Measurements from ENCODE around the gene DPP9. TPM values are rescaled to one million over a fixed set of nuclear protein-coding genes. Genes with fewer than 3 reads are reported as not detected.
"Not testable (repeated sequence)": the region's sequence is repeated elsewhere in the genome, so short reads cannot be mapped to it uniquely, and the experiment has no call there.

The DPP9 gene
- total RNA-seq, 1 donor: 59.6 TPM

DNA sequence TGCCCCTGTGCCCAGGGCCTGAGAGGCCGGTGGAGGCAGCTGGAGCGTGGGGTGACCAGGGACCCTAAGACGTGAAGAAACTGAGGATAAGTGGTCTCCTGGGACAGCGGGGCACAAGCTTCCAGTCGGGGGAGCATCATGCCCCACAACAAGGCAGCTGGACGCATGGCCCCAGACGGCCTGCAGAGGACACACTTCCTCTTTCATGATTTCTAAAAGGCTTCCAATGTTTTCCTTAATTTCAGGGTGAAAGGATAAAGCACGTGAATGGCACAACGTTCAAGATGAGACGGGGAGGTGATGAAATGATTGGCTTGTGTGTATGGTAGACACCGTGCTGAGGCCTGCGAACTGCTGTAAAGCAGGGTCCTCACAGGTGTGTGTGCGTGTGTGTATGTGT, 33.3 kb downstream of the DPP9 start:
- Histone ChIP-seq H3K4me1 (ENCODE audit: insufficient read depth, low read length) (no peaks in the 10 kb centered on the region), H3K27me3 (ENCODE audit: insufficient read depth, low read length) (no peaks in the 10 kb centered on the region), H3K4me3 (ENCODE audit: low read length) (no peak overlapping the region), H3K9me3 (ENCODE audit: low read depth, low read length) (no peaks in the 10 kb centered on the region)

DNA sequence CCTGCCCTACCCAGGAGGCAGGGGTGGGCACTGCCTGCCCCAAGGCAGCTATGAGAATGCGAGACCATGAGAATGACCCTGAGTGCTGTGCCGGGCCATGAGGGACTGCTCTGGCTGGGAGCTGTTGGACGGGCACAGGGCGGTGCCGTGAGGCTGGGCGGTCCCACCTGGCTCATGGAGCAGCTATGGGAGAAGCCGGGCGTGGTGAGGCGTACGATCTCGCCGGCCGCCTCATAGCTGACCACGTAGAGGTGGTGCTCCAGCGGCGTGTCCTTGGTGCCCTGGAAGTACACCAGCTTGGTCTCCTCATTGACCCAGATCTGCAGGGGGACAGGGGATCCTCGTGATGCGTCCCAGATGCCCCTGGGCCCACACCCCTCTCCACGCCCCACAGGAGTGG, 34.2 kb downstream of the DPP9 start:
- no peaks in the 10 kb centered on the region for H3K27me3 ChIP-seq (ENCODE audit: insufficient read depth, low read length)

DNA sequence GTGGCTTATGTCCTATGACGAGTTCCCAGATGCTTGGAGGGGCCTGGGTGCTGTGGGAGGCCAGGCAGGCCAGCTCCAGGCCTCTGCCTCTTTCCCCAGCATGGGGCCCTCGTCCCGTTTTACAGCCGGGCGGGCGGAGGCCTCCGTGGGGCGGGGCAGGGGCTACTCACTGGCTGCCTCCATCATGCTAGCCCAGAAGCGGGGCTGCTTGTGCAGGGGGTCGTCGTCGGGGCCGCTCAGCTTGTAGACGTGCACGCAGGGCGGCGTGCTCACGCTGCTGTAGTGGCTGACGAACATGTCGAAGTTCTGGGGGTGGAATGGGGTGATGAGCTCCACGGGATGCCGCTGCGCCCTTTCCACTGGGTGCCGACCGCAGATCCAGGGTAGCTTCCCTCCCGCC, 35.1 kb downstream of the DPP9 start:
- Histone ChIP-seq H3K9me3 (ENCODE audit: low read depth, low read length) (no peaks in the 10 kb centered on the region), H3K4me1 (ENCODE audit: insufficient read depth, low read length) (no peaks in the 10 kb centered on the region), H3K4me3 (ENCODE audit: low read length) (no peak overlapping the region), H3K27me3 (ENCODE audit: insufficient read depth, low read length) (no peaks in the 10 kb centered on the region)

More for the DNA sequence above, 34.2 kb downstream of the DPP9 start:
- Histone ChIP-seq H3K9me3 (ENCODE audit: low read depth, low read length) (no peaks in the 10 kb centered on the region), H3K4me3 (ENCODE audit: low read length) (no peak overlapping the region), H3K4me1 (ENCODE audit: insufficient read depth, low read length) (no peaks in the 10 kb centered on the region)

DNA sequence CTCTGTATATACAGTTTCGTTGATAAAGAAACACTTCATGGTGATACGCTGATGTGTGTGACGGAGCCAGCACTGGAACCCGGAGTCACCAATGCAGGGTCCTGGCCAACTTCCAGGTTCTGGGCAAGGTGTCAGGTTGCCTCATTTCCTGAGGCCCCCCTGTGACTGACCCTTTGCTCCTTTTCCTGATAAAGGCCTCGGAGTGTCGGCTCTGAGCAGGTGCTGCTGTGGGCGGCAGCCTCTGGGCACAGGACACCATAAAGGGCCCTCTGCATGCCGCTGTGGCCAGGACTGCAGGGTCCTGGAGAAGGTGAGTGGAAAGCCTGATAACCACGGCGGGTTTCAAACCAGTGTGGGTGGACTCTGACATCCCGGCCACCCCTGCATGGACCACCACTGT, 36.2 kb downstream of the DPP9 start:
- Histone ChIP-seq H3K4me1 (ENCODE audit: insufficient read depth, low read length) (no peaks in the 10 kb centered on the region), H3K4me3 (ENCODE audit: low read length) (no peak overlapping the region), H3K27me3 (ENCODE audit: insufficient read depth, low read length) (no peaks in the 10 kb centered on the region), H3K9me3 (ENCODE audit: low read depth, low read length) (no peaks in the 10 kb centered on the region)

DNA sequence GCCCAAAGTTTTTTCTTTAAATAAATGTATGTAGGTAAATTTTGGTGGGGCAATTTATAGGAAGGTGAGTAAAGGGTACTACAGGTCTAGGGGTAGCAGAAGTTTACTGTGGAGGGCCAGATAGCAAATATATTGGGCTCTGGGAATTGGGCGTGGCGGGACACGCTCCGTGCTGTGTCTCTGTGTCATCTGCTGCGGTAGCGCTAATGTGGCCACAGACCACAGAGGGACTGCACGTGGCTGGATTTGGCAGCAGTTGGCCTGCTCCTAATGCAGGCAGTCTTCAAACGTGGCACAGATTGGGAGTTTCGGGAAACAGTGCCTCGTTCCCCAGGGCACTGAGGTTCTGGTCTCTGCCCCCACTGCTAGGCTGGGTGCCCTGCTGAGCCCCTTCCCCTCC, 36.9 kb downstream of the DPP9 start:
- H3K9me3 ChIP-seq (ENCODE audit: low read depth, low read length): no peaks in the 10 kb centered on the region
- H3K4me3 ChIP-seq (ENCODE audit: low read length): no peak overlapping the region
- H3K4me1 ChIP-seq (ENCODE audit: insufficient read depth, low read length): no peaks in the 10 kb centered on the region
- H3K27me3 ChIP-seq (ENCODE audit: insufficient read depth, low read length): no peaks in the 10 kb centered on the region

DNA sequence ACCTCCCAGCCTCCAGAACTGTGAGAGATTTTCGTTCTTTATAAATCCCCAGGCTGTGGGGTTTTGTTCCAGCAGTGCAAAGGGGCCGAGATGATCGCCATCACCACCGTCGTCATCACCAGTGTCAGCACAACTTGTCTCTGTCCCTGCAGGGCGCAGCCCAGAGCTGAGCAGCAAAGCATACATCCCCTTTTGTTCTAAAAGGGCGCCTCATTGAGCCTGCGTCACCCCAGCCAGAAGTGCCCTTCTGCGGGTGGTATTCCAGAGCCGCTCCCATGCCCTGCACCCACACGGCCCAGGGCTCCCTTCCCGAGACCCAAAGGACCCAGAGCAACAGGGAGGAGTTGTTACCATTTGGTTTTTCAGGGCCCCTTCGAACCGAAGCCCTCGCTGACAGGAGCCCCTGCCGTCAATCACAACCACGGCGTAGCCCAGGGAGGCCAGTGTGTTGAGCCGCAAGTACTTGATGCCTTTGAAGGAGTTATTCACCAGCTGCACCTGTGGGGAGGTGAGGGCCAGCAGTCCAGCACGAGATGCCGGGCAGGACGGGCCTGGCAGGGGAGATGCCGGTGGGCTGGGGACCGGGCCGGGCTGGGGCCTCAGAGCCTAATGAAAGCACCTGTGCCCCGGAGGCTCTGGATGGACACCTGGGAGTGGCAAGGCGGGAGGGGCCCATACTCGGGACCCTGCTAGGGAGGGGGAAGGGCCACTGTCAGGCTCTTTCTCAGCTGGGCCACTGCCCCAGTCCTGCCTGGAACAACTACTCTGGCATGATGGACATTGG, 39.1 kb downstream of the DPP9 start:
- H3K9me3 ChIP-seq (ENCODE audit: low read depth, low read length): no peaks in the 10 kb centered on the region
- no peaks in the 10 kb centered on the region for H3K27me3 ChIP-seq (ENCODE audit: insufficient read depth, low read length)
- H3K4me1 ChIP-seq (ENCODE audit: insufficient read depth, low read length): no peaks in the 10 kb centered on the region
- no peak overlapping the region for H3K4me3 ChIP-seq (ENCODE audit: low read length)

DNA sequence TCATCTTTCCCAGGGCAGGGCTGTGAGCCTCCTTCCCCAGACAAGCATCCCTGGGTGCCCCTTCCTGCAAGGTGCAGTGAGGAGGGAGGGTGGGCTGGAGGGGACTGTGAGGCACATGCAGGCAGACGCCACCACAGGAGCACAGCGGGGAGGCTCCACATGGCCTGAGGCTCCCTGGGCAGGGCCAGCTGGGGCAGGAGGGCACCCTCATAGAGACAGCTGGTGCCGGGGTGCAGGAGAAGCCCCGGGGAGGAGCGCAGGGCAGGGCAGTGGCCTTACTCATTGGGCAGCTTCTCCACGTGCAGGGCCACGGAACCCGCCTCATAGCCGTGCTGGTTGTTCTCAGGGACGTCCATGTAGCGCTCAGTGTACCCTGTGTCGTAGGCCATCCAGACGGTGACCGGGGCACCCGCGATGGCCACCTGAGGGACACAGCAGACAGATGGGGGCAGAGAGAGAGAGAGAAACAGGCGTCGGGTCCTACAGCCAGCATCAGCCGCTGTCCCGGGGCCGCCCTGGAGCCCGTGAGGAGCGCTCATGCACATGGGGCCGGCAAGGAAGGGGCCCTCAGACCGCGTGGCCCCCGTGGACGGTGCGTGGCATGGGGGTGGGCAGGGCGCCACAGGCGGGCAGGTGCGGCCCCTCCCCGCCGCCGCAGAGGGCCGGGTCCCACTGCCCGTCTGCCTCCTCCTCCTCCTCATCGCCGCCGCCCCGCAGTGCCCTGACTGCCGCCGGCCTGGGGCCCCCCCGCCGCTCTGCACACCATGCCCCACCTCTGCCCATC, 41.0 kb downstream of the DPP9 start:
- Histone ChIP-seq H3K27me3 (ENCODE audit: insufficient read depth, low read length) (no peaks in the 10 kb centered on the region), H3K4me1 (ENCODE audit: insufficient read depth, low read length) (no peaks in the 10 kb centered on the region), H3K4me3 (ENCODE audit: low read length) (no peak overlapping the region), H3K9me3 (ENCODE audit: low read depth, low read length) (no peaks in the 10 kb centered on the region)

DNA sequence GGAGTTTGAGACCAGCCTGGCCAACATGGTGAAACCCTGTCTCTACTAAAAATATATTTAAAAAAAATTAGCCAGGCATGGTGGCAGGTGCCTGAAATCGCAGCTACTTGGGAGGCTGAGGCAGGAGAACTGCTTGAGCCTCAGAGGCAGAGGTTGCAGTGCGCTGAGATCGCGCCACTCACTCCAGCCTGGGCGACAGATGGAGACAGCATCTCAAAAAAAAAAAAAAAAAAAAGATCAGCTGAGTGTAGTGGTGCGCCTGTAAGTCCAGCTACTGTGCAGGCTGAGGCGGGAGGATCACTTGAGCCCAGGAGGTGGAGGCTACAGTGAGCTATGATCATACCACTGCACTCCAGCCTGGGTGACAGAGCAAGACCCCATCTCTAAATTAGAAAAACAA, 43.6 kb downstream of the DPP9 start:
- H3K9me3 ChIP-seq (ENCODE audit: low read depth, low read length); H3K27me3 ChIP-seq (ENCODE audit: insufficient read depth, low read length); H3K4me1 ChIP-seq (ENCODE audit: insufficient read depth, low read length); H3K4me3 ChIP-seq (ENCODE audit: low read length): not testable (repeated sequence)

DNA sequence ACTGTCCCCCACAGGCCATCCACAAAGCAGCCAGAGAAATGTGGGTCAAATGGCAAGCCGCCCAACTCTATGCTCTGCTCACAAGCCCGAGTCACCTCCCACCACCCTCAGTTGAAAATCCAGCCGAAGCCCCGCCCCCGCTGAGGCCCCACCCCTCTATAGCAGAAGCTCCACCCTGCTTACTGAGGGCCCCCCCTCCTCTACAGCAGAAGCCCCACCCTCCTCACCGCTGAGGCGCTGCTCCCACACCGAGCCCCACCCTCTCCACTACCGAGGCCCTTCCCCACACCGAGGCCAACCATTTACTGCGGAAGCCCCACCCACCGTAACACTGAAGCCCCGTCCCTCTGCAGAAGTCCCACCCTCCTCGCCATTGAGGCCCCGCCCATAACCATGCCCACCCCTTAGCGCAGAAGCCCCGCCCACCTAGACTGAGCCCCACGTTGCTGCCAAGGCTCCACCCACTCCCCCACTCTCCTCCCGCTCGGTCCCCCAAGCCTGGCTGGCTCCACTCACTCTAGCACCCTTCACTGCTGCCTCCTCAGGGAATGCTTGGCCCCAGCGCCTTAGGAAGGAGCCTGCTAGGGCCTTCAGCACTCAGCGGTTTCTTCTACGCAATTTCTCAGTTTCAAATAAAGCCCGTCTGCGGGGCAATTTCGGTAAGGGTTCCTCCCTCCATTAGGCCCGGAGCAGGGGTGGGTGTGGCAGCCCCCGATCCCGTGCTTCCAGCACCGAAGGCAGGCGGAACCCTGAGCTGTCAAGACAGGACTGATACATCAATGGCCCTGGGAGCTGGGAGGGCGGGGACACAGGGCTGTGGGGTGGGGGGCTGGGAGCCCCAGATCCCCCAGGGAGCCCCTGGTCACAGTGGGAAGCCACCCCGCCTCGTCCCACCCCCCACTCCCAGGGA, 44.5 kb downstream of the DPP9 start:
- no peaks in the 10 kb centered on the region for H3K4me1 ChIP-seq (ENCODE audit: insufficient read depth, low read length)
- no peak overlapping the region for H3K4me3 ChIP-seq (ENCODE audit: low read length)
- no peaks in the 10 kb centered on the region for H3K27me3 ChIP-seq (ENCODE audit: insufficient read depth, low read length)
- H3K9me3 ChIP-seq (ENCODE audit: low read depth, low read length): no peaks in the 10 kb centered on the region

DNA sequence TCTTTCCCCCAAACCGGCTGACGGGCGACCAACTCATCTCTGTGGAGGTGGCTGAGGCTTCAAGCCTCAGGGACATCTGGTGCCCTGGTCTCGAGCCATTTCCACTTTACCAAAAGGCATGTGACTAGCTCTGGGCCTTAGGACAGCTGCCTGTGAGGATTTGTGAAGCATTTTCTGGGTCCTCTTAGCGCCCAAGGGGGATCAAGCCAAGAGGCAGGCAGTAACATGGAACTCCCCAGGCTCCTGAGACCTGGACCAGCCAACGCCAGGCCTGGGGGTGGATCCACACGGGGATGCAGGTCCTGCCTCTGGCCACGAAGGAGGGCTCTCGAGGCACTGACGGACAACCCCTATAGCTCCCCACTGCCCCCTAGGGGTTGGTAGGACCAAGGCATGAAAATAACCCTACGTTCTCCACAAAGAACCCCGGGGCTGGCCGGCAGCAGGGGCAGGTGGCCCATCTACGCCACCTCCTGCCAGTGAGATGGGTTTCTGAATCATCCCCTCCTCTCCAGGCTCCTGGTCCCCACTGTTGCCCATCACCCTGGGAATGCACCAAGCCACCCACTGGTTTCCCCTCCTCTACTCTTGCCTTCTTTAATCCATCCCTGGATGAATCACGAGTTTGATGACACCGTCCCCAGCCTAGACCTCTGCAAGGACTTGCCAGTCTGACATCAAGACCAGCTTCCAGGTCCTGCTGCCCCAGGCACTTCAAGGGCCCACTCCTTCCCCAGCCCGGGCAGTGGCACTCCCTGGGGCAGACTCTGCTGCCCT, 46.5 kb downstream of the DPP9 start:
- Histone ChIP-seq H3K4me3 (ENCODE audit: low read length) (no peak overlapping the region), H3K27me3 (ENCODE audit: insufficient read depth, low read length) (no peaks in the 10 kb centered on the region), H3K4me1 (ENCODE audit: insufficient read depth, low read length) (no peaks in the 10 kb centered on the region), H3K9me3 (ENCODE audit: low read depth, low read length) (no peaks in the 10 kb centered on the region)

DNA sequence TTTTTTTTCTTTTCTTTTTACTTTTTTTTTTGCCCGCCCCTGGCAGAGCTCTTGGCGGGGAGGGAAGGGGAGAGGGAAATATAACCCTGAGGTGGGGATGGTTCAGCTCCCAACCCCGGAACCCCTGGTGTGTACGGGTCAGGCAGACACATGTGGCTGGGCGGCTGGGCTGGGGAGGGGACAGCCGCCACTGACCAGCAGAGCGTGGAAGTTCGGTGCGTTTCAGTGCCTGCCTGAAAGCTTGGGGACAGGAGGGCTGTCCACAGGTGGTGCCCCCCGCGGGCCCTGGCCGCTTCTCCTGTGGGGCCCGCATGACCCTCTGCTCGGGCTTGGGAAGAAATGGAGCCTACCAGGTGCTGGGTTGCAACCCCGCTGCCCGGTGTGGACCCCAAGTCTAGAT, 48.3 kb downstream of the DPP9 start:
- H3K27me3 ChIP-seq (ENCODE audit: insufficient read depth, low read length): no peaks in the 10 kb centered on the region
- H3K4me3 ChIP-seq (ENCODE audit: low read length): no peak overlapping the region
- no peaks in the 10 kb centered on the region for H3K4me1 ChIP-seq (ENCODE audit: insufficient read depth, low read length)
- H3K9me3 ChIP-seq (ENCODE audit: low read depth, low read length): no peaks in the 10 kb centered on the region

DNA sequence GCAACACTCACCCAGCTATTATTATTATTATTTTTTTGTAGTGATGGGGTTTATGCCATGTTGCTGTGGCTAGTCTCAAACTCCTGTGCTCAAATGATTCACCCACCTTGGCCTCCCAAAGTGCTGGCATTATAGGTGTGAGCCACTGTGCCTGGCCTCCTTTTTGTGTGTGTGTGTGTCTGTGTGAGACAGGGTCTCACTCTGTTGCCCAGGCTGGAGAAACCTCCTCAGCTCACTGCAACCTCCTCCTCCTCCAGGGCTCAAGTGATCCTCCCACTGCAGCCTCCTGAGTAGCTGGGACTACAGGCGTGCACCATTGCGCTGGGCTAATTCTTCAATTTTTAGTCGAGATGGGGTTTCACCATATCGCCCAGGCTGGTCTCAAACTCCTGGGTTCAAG, 49.9 kb downstream of the DPP9 start:
- no peaks in the 10 kb centered on the region for H3K9me3 ChIP-seq (ENCODE audit: low read depth, low read length)
- no peak overlapping the region for H3K4me3 ChIP-seq (ENCODE audit: low read length)
- peaks cover 10% of the 10 kb centered on the region for H3K4me1 ChIP-seq (ENCODE audit: insufficient read depth, low read length)
- no peaks in the 10 kb centered on the region for H3K27me3 ChIP-seq (ENCODE audit: insufficient read depth, low read length)

DNA sequence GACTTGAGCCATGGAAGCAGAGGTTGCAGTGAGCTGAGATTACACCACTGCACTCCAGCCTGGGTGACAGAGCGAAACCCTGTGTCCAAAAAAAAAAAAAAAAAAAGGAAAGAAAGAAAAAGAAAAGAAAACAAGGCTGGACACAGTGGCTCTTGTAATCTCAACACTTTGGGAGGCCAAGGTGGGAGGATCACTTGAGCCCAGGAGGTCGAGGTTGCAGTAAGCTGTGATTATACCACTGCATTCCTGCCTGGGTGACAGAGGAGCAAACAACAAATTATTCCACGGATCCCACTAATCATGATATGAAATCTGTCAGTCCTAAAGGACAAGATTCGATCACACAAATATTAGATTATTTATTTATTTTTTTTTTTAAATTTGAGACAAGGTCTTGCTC, 50.4 kb downstream of the DPP9 start:
- Histone ChIP-seq H3K4me3 (ENCODE audit: low read length) (no peak overlapping the region), H3K27me3 (ENCODE audit: insufficient read depth, low read length) (no peaks in the 10 kb centered on the region), H3K9me3 (ENCODE audit: low read depth, low read length) (no peaks in the 10 kb centered on the region), H3K4me1 (ENCODE audit: insufficient read depth, low read length) (peaks cover 13% of the 10 kb centered on the region)

DNA sequence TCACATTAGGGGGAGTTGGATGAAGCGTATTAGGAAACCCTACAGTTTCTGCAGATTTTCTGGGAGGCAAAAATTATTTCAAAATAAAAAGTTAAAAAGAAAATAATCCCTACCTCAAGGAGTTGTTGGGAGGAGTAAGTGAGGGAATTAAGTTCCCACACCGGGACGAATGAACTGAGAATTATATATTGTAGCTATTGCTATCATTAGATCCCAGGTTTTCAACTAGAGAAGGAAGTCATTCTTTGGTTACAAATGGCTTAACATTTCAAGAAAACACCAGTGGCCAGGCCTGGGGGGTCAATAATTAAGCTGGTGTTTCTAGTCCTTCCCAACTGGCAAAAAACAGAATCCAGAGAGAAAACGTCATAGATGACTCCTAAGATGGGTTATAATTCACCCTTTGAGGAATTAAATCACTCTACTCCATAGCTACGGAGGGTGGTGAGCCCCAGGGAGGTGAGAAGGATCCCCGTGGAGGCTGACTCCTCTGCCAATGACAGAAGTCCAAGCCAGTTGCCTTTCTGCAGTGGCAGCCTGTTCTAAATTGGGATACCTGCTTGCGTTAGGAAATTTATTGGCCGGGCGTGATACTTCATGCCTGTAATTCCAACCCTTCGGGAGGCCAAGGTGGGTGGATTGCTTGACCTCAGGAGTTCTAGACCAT, 52.3 kb downstream of the DPP9 start:
- H3K4me1 ChIP-seq (ENCODE audit: insufficient read depth, low read length): peaks cover 14% of the 10 kb centered on the region
- no peaks in the 10 kb centered on the region for H3K9me3 ChIP-seq (ENCODE audit: low read depth, low read length)
- no peak overlapping the region for H3K4me3 ChIP-seq (ENCODE audit: low read length)
- no peaks in the 10 kb centered on the region for H3K27me3 ChIP-seq (ENCODE audit: insufficient read depth, low read length)
